ENCODE data around the gene NEFH.
"Not testable (repeated sequence)": the region's sequence is repeated elsewhere in the genome, so short reads cannot be mapped to it uniquely, and the experiment has no call there.

NEFH gene

GRCh38 chr22:29481265-29482000 lies 1.4 kb downstream of the NEFH start:
- peaks cover 34 to 54% of the 10 kb centered on the region in 2 donors for H3K27me3 ChIP-seq (ENCODE audit: control insufficient read depth in 1 of 2, insufficient read depth in 2 of 2, low read length in 2 of 2)
- no peak overlapping the region for H3K27ac ChIP-seq (ENCODE audit: low read depth, low read length)
- peak overlapping the region in 1 of 2 donors; percentile 38 for H3K4me3 ChIP-seq (ENCODE audit: low read depth in 1 of 2, low read length in 2 of 2)
- no peak overlapping the region for H3K9ac ChIP-seq (ENCODE audit: low read length)
- H3K4me1 ChIP-seq (ENCODE audit: insufficient read depth, low read length): peaks cover 4% of the 10 kb centered on the region
- no peaks in the 10 kb centered on the region for H3K36me3 ChIP-seq (ENCODE audit: insufficient read depth, low read length)
- H3K9me3 ChIP-seq (ENCODE audit: low read length): no peaks in the 10 kb centered on the region

DNA sequence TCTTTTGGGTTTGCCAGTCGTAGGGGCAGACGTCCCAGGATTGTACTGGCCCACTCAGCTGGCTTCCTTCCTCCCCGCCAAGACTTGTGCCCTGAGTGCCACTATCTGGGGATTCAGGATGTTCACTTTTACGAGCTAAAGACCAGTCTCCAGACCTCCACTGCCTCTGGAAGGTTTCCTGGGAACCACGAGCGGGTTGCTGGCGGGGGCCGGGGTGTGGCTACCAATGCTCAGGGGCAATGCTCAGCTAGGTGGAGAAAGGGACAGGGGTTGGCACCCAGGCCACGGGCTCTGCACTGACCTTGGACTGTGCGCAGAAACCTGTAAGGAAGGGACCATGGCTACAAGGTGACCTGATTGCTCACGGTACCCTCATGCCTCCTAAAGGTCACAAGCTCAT lies 2.2 kb downstream of the NEFH start:
- Histone ChIP-seq H3K36me3 (ENCODE audit: insufficient read depth, low read length) (no peaks in the 10 kb centered on the region), H3K4me3 (ENCODE audit: low read depth in 1 of 2, low read length in 2 of 2) (no peak overlapping the region), H3K27me3 (ENCODE audit: control insufficient read depth in 1 of 2, insufficient read depth in 2 of 2, low read length in 2 of 2) (peaks cover 34 to 54% of the 10 kb centered on the region in 2 donors), H3K27ac (ENCODE audit: low read depth, low read length) (no peak overlapping the region), H3K4me1 (ENCODE audit: insufficient read depth, low read length) (peaks cover 4% of the 10 kb centered on the region), H3K9ac (ENCODE audit: low read length) (no peak overlapping the region), H3K9me3 (ENCODE audit: low read length) (no peaks in the 10 kb centered on the region)

DNA sequence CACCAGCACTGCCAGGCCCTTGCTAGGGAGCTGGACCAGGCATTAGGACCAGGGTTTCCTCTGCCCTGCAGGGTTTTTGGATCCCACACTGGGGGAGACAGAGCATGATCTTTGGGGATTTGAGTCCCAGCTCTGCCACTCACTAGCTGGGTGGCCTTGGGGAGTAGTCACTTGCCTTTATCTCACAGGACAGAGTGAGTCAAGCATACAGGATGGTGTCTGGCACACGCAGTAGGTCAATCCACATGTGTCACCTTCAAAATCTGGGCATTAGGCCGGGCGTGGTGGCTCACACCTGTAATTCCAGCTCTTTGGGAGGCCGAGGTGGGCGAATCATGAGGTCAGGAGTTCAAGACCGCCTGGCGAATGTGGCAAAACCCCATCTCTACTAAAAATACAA lies 2.7 kb downstream of the NEFH start:
- Histone ChIP-seq H3K27ac (ENCODE audit: low read depth, low read length) (no peak overlapping the region), H3K4me3 (ENCODE audit: low read depth in 1 of 2, low read length in 2 of 2) (no peak overlapping the region), H3K9me3 (ENCODE audit: low read length) (no peaks in the 10 kb centered on the region), H3K36me3 (ENCODE audit: insufficient read depth, low read length) (no peaks in the 10 kb centered on the region), H3K9ac (ENCODE audit: low read length) (no peak overlapping the region), H3K27me3 (ENCODE audit: control insufficient read depth in 1 of 2, insufficient read depth in 2 of 2, low read length in 2 of 2) (peaks cover 34 to 50% of the 10 kb centered on the region in 2 donors), H3K4me1 (ENCODE audit: insufficient read depth, low read length) (peaks cover 4% of the 10 kb centered on the region)

DNA sequence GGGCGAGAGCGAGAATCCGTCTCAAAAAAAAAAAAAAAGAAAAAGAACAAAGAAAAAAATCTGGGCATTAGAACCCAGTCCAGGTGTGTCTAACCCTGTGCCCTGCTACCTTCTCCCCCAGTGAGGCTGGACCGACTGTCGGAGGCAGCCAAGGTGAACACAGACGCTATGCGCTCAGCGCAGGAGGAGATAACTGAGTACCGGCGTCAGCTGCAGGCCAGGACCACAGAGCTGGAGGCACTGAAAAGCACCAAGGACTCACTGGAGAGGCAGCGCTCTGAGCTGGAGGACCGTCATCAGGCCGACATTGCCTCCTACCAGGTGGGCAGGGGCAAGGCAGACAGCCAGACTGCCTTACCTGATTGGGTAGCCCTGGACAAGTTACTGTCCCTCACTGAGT lies 3.2 kb downstream of the NEFH start:
- no peaks in the 10 kb centered on the region for H3K36me3 ChIP-seq (ENCODE audit: insufficient read depth, low read length)
- H3K4me1 ChIP-seq (ENCODE audit: insufficient read depth, low read length): peaks cover 4% of the 10 kb centered on the region
- H3K27ac ChIP-seq (ENCODE audit: low read depth, low read length): no peak overlapping the region
- no peak overlapping the region for H3K9ac ChIP-seq (ENCODE audit: low read length)
- no peak overlapping the region for H3K4me3 ChIP-seq (ENCODE audit: low read depth in 1 of 2, low read length in 2 of 2)
- H3K9me3 ChIP-seq (ENCODE audit: low read length): no peaks in the 10 kb centered on the region
- peaks cover 34 to 45% of the 10 kb centered on the region in 2 donors for H3K27me3 ChIP-seq (ENCODE audit: control insufficient read depth in 1 of 2, insufficient read depth in 2 of 2, low read length in 2 of 2)

DNA sequence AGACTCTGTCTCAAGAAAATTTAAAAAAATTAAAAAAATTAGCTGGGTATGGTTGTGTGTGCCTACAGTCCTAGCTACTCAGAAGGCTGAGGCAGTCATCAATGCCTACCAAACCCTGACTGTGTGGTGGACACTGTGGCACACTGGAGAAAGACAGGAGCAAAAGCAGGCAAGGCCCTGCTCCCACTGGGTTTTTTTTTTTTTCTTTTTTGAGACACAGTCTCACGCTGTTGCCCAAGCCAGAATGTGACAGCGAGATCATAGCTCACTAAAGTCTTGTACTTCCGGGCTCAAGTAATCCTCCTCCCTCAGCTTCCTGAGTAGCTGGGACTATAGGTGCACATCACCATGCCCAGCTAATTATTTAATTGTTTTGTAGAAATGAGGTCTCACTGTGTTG lies 4.6 kb downstream of the NEFH start:
- H3K36me3 ChIP-seq (ENCODE audit: insufficient read depth, low read length): no peaks in the 10 kb centered on the region
- H3K4me3 ChIP-seq (ENCODE audit: low read depth in 1 of 2, low read length in 2 of 2): no peak overlapping the region
- H3K4me1 ChIP-seq (ENCODE audit: insufficient read depth, low read length): peaks cover 4% of the 10 kb centered on the region
- no peaks in the 10 kb centered on the region for H3K9me3 ChIP-seq (ENCODE audit: low read length)
- peaks cover 24 to 33% of the 10 kb centered on the region in 2 donors for H3K27me3 ChIP-seq (ENCODE audit: control insufficient read depth in 1 of 2, insufficient read depth in 2 of 2, low read length in 2 of 2)
- H3K9ac ChIP-seq (ENCODE audit: low read length): no peak overlapping the region
- no peak overlapping the region for H3K27ac ChIP-seq (ENCODE audit: low read depth, low read length)

DNA sequence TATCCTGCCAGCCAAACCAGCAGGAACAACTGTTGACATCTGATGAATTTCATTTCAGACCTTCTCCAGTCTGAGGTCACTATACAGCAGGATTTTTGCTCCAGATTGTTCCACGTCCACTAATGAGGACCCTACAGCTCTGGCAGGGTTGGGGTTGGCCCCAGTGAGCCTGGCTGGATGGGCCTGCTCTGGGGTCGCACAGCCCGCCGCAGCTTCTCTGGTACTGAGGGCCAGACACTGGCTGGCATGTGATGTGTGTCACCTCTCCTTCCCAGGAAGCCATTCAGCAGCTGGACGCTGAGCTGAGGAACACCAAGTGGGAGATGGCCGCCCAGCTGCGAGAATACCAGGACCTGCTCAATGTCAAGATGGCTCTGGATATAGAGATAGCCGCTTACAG lies 5.4 kb downstream of the NEFH start:
- no peak overlapping the region for H3K9ac ChIP-seq (ENCODE audit: low read length)
- peaks cover 4% of the 10 kb centered on the region for H3K4me1 ChIP-seq (ENCODE audit: insufficient read depth, low read length)
- H3K27me3 ChIP-seq (ENCODE audit: control insufficient read depth in 1 of 2, insufficient read depth in 2 of 2, low read length in 2 of 2): peaks cover 23 to 25% of the 10 kb centered on the region in 2 donors
- no peaks in the 10 kb centered on the region for H3K36me3 ChIP-seq (ENCODE audit: insufficient read depth, low read length)
- no peaks in the 10 kb centered on the region for H3K9me3 ChIP-seq (ENCODE audit: low read length)
- H3K4me3 ChIP-seq (ENCODE audit: low read depth in 1 of 2, low read length in 2 of 2): no peak overlapping the region
- H3K27ac ChIP-seq (ENCODE audit: low read depth, low read length): no peak overlapping the region

DNA sequence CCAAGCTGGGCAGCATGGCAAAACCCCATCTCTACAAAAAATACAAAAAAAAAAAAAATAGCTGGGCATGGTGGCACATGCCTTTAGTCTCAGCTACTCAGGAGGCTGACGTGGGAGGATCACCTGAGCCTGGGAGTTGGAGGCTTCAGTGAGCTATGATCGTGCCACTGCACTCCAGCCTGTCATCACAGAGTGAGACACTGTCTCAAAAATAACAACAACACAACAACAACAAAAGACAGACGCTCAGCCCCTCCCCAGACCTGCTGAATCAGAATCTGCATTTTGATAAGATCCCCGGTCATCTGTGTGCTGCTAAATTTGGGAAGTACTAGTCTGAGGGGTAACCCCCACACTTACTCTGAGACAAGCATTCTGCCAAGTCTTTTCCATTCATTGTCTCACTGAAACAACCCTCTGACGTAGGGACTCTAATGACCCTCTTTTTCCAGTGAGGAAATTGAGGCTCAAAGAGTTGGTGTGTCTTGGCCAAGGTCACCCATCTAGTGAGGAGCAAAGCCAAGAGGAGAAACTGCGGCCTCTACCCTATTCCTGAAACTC lies 7.5 kb downstream of the NEFH start:
- no peak overlapping the region for H3K4me3 ChIP-seq (ENCODE audit: low read depth in 1 of 2, low read length in 2 of 2)
- no peaks in the 10 kb centered on the region for H3K4me1 ChIP-seq (ENCODE audit: insufficient read depth, low read length)
- H3K36me3 ChIP-seq (ENCODE audit: insufficient read depth, low read length): no peaks in the 10 kb centered on the region
- H3K9me3 ChIP-seq (ENCODE audit: low read length): no peaks in the 10 kb centered on the region
- H3K27me3 ChIP-seq (ENCODE audit: control insufficient read depth in 1 of 2, insufficient read depth in 2 of 2, low read length in 2 of 2): peaks cover 4 to 6% of the 10 kb centered on the region in 2 donors
- no peak overlapping the region for H3K9ac ChIP-seq (ENCODE audit: low read length)
- H3K27ac ChIP-seq (ENCODE audit: low read depth, low read length): no peak overlapping the region

DNA sequence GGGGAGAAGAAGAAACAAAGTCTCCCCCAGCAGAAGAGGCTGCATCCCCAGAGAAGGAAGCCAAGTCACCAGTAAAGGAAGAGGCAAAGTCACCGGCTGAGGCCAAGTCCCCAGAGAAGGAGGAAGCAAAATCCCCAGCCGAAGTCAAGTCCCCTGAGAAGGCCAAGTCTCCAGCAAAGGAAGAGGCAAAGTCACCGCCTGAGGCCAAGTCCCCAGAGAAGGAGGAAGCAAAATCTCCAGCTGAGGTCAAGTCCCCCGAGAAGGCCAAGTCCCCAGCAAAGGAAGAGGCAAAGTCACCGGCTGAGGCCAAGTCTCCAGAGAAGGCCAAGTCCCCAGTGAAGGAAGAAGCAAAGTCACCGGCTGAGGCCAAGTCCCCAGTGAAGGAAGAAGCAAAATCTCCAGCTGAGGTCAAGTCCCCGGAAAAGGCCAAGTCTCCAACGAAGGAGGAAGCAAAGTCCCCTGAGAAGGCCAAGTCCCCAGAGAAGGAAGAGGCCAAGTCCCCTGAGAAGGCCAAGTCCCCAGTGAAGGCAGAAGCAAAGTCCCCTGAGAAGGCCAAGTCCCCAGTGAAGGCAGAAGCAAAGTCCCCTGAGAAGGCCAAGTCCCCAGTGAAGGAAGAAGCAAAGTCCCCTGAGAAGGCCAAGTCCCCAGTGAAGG lies 9.2 kb downstream of the NEFH start:
- not testable (repeated sequence) for H3K9me3 ChIP-seq (ENCODE audit: low read length); H3K27ac ChIP-seq (ENCODE audit: low read depth, low read length); H3K4me1 ChIP-seq (ENCODE audit: insufficient read depth, low read length)

DNA sequence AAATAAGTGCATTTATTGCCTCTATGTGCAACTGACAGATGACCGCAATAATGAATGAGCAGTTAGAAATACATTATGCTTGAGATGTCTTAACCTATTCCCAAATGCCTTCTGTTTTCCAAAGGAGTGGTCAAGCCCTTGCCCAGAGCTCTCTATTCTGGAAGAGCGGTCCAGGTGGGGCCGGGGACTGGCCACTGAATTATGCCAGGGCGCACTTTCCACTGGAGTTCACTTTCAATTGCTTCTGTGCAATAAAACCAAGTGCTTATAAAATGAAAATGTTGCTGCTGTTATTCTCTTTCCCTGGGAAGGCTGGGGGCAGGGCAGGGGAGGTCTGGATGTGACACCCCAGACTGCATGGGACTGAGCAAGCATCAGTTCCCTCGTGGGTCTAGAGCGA lies 11.0 kb downstream of the NEFH start:
- Histone ChIP-seq H3K9ac (ENCODE audit: low read length) (no peak overlapping the region), H3K4me1 (ENCODE audit: insufficient read depth, low read length) (no peaks in the 10 kb centered on the region), H3K27me3 (ENCODE audit: control insufficient read depth in 1 of 2, insufficient read depth in 2 of 2, low read length in 2 of 2) (no peaks in the 10 kb centered on the region), H3K9me3 (ENCODE audit: low read length) (no peaks in the 10 kb centered on the region), H3K4me3 (ENCODE audit: low read depth in 1 of 2, low read length in 2 of 2) (no peak overlapping the region), H3K36me3 (ENCODE audit: insufficient read depth, low read length) (no peaks in the 10 kb centered on the region), H3K27ac (ENCODE audit: low read depth, low read length) (no peak overlapping the region)

More for the DNA sequence above, 9.2 kb downstream of the NEFH start:
- not testable (repeated sequence) for H3K9ac ChIP-seq (ENCODE audit: low read length); H3K36me3 ChIP-seq (ENCODE audit: insufficient read depth, low read length); H3K4me3 ChIP-seq (ENCODE audit: low read depth in 1 of 2, low read length in 2 of 2); H3K27me3 ChIP-seq (ENCODE audit: control insufficient read depth in 1 of 2, insufficient read depth in 2 of 2, low read length in 2 of 2)

- Histone ChIP-seq H3K4me3 (ENCODE audit: low read depth in 1 of 2, low read length in 2 of 2) (no peak overlapping the region), H3K9me3 (ENCODE audit: low read length) (no peaks in the 10 kb centered on the region)
These were observed 13.6 kb downstream of the NEFH start for GRCh38 chr22:29493636-29494035.

GRCh38 chr22:29499852-29500251 lies 19.8 kb downstream of the NEFH start:
- no peak overlapping the region for H3K4me3 ChIP-seq (ENCODE audit: low read depth in 1 of 2, low read length in 2 of 2)
- H3K36me3 ChIP-seq (ENCODE audit: insufficient read depth, low read length): peaks cover 7% of the 10 kb centered on the region
- no peaks in the 10 kb centered on the region for H3K27me3 ChIP-seq (ENCODE audit: control insufficient read depth in 1 of 2, insufficient read depth in 2 of 2, low read length in 2 of 2)
- no peaks in the 10 kb centered on the region for H3K9me3 ChIP-seq (ENCODE audit: low read length)
- H3K9ac ChIP-seq (ENCODE audit: low read length): no peak overlapping the region
- no peak overlapping the region for H3K27ac ChIP-seq (ENCODE audit: low read depth, low read length)
- H3K4me1 ChIP-seq (ENCODE audit: insufficient read depth, low read length): peaks cover 6% of the 10 kb centered on the region

More at GRCh38 chr22:29493636-29494035, 13.6 kb downstream of the NEFH start:
- Histone ChIP-seq H3K27ac (ENCODE audit: low read depth, low read length) (no peak overlapping the region), H3K9ac (ENCODE audit: low read length) (no peak overlapping the region), H3K4me1 (ENCODE audit: insufficient read depth, low read length) (no peaks in the 10 kb centered on the region), H3K36me3 (ENCODE audit: insufficient read depth, low read length) (no peaks in the 10 kb centered on the region), H3K27me3 (ENCODE audit: control insufficient read depth in 1 of 2, insufficient read depth in 2 of 2, low read length in 2 of 2) (no peaks in the 10 kb centered on the region)
